ENCODE measurements around the gene CC2D1B.

DNA sequence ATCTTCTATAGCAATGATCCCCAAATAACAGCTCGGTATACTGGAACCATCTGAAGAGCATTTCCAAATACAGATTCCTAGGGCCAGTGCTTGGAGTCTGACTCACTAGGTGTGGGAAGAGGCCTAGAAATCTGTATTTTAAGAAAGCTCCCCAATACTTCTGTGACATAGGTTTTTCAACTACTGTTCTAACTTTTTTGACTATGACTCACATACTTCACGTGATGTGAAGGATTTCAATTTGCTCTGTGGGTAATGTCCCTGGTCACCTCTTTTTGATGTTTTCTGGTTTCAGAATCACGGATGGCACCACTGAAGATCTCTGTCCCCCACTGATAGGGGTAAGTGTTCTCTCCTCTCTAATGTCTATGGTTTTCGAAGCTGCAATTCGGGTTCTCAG, 27.2 kb upstream of the CC2D1B start:
- TF ChIP-seq, protein P1, sequence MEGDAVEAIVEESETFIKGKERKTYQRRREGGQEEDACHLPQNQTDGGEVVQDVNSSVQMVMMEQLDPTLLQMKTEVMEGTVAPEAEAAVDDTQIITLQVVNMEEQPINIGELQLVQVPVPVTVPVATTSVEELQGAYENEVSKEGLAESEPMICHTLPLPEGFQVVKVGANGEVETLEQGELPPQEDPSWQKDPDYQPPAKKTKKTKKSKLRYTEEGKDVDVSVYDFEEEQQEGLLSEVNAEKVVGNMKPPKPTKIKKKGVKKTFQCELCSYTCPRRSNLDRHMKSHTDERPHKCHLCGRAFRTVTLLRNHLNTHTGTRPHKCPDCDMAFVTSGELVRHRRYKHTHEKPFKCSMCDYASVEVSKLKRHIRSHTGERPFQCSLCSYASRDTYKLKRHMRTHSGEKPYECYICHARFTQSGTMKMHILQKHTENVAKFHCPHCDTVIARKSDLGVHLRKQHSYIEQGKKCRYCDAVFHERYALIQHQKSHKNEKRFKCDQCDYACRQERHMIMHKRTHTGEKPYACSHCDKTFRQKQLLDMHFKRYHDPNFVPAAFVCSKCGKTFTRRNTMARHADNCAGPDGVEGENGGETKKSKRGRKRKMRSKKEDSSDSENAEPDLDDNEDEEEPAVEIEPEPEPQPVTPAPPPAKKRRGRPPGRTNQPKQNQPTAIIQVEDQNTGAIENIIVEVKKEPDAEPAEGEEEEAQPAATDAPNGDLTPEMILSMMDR (IDR thresholded peaks at IDR 0.05) = no peak
- TF ChIP-seq POLR2A (IDR thresholded peaks at IDR 0.05) = no peak

Measured in vagina (tissue), 2 donors.